Endothelial cell of umbilical vein (primary cell): ENCODE measurements around the gene DMXL2. TPM values are rescaled to one million over a fixed set of nuclear protein-coding genes. Genes with fewer than 3 reads are reported as not detected.

Experiments used
- BruUV-seq: library from RNA; stranded (reverse); fragments of 400-500 nt; replicated peaks from 2 replicates; lab custom pipeline; 2021; lab: Mats Ljungman, UMichigan
- CTCF ChIA-PET: fragments of 300-600, 350-600 bp; sonication (Branson Sonifier 250); formaldehyde crosslinking; loops from one replicate; lab custom pipeline; 2021; ENCODE audit warnings: antibody characterized with exemption, inconsistent platforms; lab: Charles Lee
- POLR2A ChIA-PET: fragments of 300-600, 350-600 bp; sonication (Branson Sonifier 250); formaldehyde crosslinking; loops from one replicate; lab custom pipeline; 2021; ENCODE audit warnings: antibody characterized with exemption, inconsistent platforms; lab: Charles Lee
- DNase-seq: peaks from one replicate; pipeline ENCODE4 v3.0.0-alpha.2; 2011; ENCODE audit warnings: low read depth, low spot score
- FAIRE-seq: peaks from 2 replicates; lab custom pipeline; 2011; peaks lifted over from hg19 to GRCh38; lab: Jason Lieb, UNC
- H2AFZ ChIP-seq: 2 replicates; pipeline ENCODE4 v1.6.0; 2012; ENCODE audit warnings: low read depth, low read length, control low read depth, inconsistent platforms
- H3K27ac ChIP-seq: 2 replicates; pipeline ENCODE4 v1.5.1; 2011; ENCODE audit warnings: low read depth, mild to moderate bottlenecking, control low read depth, low read length, moderate library complexity; ENCODE audit not compliant: insufficient read depth
- H3K27me3 ChIP-seq, 2 experiments: 2 replicates each; pipeline versions ENCODE4 v1.6.0 to v1.6.1; 2011; ENCODE audit warnings: low read length in 2 of 2, mixed read lengths in 1 of 2; ENCODE audit not compliant: control insufficient read depth in 2 of 2, insufficient read depth in 2 of 2
- H3K36me3 ChIP-seq, 2 experiments: 2 replicates in 1 of 2; 3 replicates in 1 of 2; pipeline ENCODE4 v1.5.1; 2011; ENCODE audit warnings: low read length in 2 of 2, mild to moderate bottlenecking in 1 of 2, moderate library complexity in 1 of 2; ENCODE audit not compliant: control insufficient read depth in 2 of 2, insufficient read depth in 2 of 2; ENCODE audit errors: extremely low read depth in 1 of 2
- H3K4me1 ChIP-seq: 3 replicates; pipeline ENCODE4 v1.5.1; 2011; ENCODE audit warnings: mild to moderate bottlenecking, low read length; ENCODE audit not compliant: control insufficient read depth, insufficient read depth; ENCODE audit errors: extremely low read depth
- H3K4me2 ChIP-seq: 2 replicates; pipeline ENCODE4 v1.6.1; 2011; ENCODE audit warnings: low read length, control low read depth, mixed read lengths; ENCODE audit not compliant: insufficient read depth
- H3K4me3 ChIP-seq, 3 experiments: fragments of 200-600 bp in 1 of 3; sonication (generic), shearing (Covaris generic) in 1 of 3; replicated peaks in 1 of 3; 2 replicates each; pipeline ENCODE4 v1.5.1; 2011 to 2016; ENCODE audit warnings: control low read depth in 3 of 3, low read length in 3 of 3, mild to moderate bottlenecking in 2 of 3, inconsistent platforms in 1 of 3, low read depth in 1 of 3, moderate library complexity in 1 of 3; ENCODE audit not compliant: insufficient read depth in 1 of 3
- H3K79me2 ChIP-seq: 2 replicates; pipeline ENCODE4 v1.6.0; 2012; ENCODE audit warnings: low read length, inconsistent platforms; ENCODE audit not compliant: control insufficient read depth, insufficient read depth
- H3K9ac ChIP-seq: replicated peaks from 2 replicates; pipeline ENCODE3; 2011; ENCODE audit warnings: low read length, control low read depth; ENCODE audit not compliant: insufficient read depth; ENCODE audit errors: extremely low read depth
- H3K9me1 ChIP-seq: replicated peaks from 3 replicates; pipeline ENCODE4 v1.6.0; 2011; ENCODE audit warnings: mild to moderate bottlenecking, low read length; ENCODE audit not compliant: control insufficient read depth, insufficient read depth; ENCODE audit errors: extremely low read depth
- H3K9me3 ChIP-seq: replicated peaks from 2 replicates; pipeline ENCODE4 v1.5.1; 2012; ENCODE audit warnings: low read length, inconsistent platforms; ENCODE audit not compliant: control insufficient read depth, insufficient read depth
- H4K20me1 ChIP-seq: replicated peaks from 2 replicates; pipeline ENCODE3; 2011; ENCODE audit warnings: mild to moderate bottlenecking, low read length; ENCODE audit not compliant: control insufficient read depth, insufficient read depth; ENCODE audit errors: extremely low read depth
- EZH2 ChIP-seq: IDR thresholded peaks from 2 replicates; pipeline ENCODE4 v1.6.1; 2012; ENCODE audit warnings: borderline replicate concordance, low read depth, mild to moderate bottlenecking, moderate library complexity, low read length, inconsistent platforms; ENCODE audit not compliant: severe bottlenecking
- FOS ChIP-seq: IDR thresholded peaks from 2 replicates; pipeline ENCODE4 v1.6.1; 2011; ENCODE audit warnings: mild to moderate bottlenecking, low read length, moderate library complexity, borderline replicate concordance; ENCODE audit not compliant: insufficient read depth
- GATA2 ChIP-seq: IDR thresholded peaks from 2 replicates; pipeline ENCODE4 v1.7.0; 2011; ENCODE audit warnings: low read depth, mild to moderate bottlenecking, moderate library complexity, mixed read lengths, low read length; ENCODE audit not compliant: insufficient read length, insufficient read depth
- JUN ChIP-seq: IDR thresholded peaks from 2 replicates; pipeline ENCODE4 v1.6.1; 2011; ENCODE audit warnings: borderline replicate concordance, low read depth; ENCODE audit not compliant: insufficient read length, insufficient read depth
- MYC ChIP-seq: IDR thresholded peaks from one replicate; pipeline ENCODE4 v1.6.1; 2011; ENCODE audit warnings: mild to moderate bottlenecking, low read depth, low read length
- POLR2A ChIP-seq: IDR thresholded peaks from 2 replicates; pipeline ENCODE4 v1.6.1; 2012; ENCODE audit warnings: low read depth, mild to moderate bottlenecking, control low read depth, low read length
- POLR2AphosphoS5 ChIP-seq: IDR thresholded peaks from 2 replicates; pipeline ENCODE4 v1.6.1; 2012; ENCODE audit warnings: low read depth, mild to moderate bottlenecking, control low read depth, low read length, moderate library complexity; ENCODE audit not compliant: insufficient read depth
- dilution Hi-C: fragments of 300-500 bp; cut with MboI; formaldehyde crosslinking; loops from one replicate; pipeline ENCODE4 v1.15.0; 2019; ENCODE audit warnings: low sequenced_read_pairs; ENCODE audit not compliant: extremely low pct_ligation_motif_present
- intact Hi-C: fragments of 100-400 bp; cut with micrococcal nuclease; formaldehyde crosslinking; loops from one replicate; pipeline ENCODE4 v1.10.0; 2022
- polyA plus RNA-seq, 4 experiments: library from polyadenylated mRNA; depleted of rRNA in 3 of 4; stranded (reverse) in 3 of 4; unstranded in 1 of 4; fragments of >200 nt; gene quantifications; 2 replicates each; pipeline versions ENCODE4 v1.2.1 to v1.2.3, GENCODE V29; 2011 to 2012; ENCODE audit warnings: missing spikeins in 1 of 4
- total RNA-seq: library from RNA; stranded (reverse); gene quantifications from 2 replicates; pipeline ENCODE4 v1.2.3, GENCODE V29; 2021
- TF ChIP-seq, protein P1 (sequence below), 2 donors: IDR thresholded peaks; 1 replicate in 1 of 2; 2 replicates in 1 of 2; pipeline ENCODE4 v1.5.1; 2011; ENCODE audit warnings: low read length in 2 of 2, mild to moderate bottlenecking in 2 of 2, moderate library complexity in 2 of 2, control low read depth in 1 of 2, inconsistent platforms in 1 of 2, low read depth in 1 of 2; ENCODE audit not compliant: insufficient read depth in 1 of 2; ENCODE audit errors: extremely low read depth in 1 of 2
- TF ChIP-seq, protein P2 (sequence below): IDR thresholded peaks from 2 replicates; pipeline ENCODE4 v1.6.1; 2011; ENCODE audit not compliant: insufficient read depth, insufficient read length

Gene DMXL2
- total and polyA plus RNA-seq, 2 donors (not counting 3 experiments of a cell fraction or from before 2014, with no cell fraction given) = 6.3 to 10.8 TPM

DNA sequence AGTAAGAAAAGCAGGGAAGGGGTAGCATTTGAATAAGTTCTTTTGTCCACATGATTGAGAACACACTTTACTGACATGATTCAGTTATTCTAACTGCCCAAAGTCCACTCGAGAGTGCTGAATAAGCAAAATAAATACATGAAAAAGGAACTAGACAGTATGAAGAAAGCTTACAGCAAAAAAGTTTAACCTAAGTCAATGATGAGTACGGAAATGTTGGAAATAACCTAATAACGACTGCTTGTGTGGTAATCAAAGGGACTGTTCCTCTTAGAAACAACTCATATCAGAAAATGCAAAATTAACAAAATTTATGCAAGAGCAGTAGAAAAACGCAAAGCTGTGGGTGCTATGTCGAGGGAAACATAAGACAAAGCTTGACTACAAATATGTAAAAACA, 36.6 kb downstream of the DMXL2 start:
- no peaks in the 10 kb centered on the region for H3K36me3 ChIP-seq
- ChIA-PET CTCF (no interaction called here), POLR2A (no interaction called here)
- FAIRE-seq (no peak), DNase-seq (no peak)
- intact Hi-C loops (no loop called here), dilution Hi-C loops (no loop called here)
- H2AFZ ChIP-seq = no peak overlapping the region
- H3K4me3 ChIP-seq = no peak overlapping the region
- no TSS peak for BruUV-seq
- peaks cover 4% of the 10 kb centered on the region for H3K4me1 ChIP-seq
- no peak overlapping the region for H3K4me2 ChIP-seq
- H3K27me3 ChIP-seq = no peaks in the 10 kb centered on the region
- TF ChIP-seq, protein P1, sequence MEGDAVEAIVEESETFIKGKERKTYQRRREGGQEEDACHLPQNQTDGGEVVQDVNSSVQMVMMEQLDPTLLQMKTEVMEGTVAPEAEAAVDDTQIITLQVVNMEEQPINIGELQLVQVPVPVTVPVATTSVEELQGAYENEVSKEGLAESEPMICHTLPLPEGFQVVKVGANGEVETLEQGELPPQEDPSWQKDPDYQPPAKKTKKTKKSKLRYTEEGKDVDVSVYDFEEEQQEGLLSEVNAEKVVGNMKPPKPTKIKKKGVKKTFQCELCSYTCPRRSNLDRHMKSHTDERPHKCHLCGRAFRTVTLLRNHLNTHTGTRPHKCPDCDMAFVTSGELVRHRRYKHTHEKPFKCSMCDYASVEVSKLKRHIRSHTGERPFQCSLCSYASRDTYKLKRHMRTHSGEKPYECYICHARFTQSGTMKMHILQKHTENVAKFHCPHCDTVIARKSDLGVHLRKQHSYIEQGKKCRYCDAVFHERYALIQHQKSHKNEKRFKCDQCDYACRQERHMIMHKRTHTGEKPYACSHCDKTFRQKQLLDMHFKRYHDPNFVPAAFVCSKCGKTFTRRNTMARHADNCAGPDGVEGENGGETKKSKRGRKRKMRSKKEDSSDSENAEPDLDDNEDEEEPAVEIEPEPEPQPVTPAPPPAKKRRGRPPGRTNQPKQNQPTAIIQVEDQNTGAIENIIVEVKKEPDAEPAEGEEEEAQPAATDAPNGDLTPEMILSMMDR (IDR thresholded peaks at IDR 0.05; ENCODE audit: extremely low read depth in 1 of 2, insufficient read depth in 1 of 2, low read depth in 1 of 2, low read length in 2 of 2) = no peak
- TF ChIP-seq JUN (no peak), GATA2 (no peak), POLR2AphosphoS5 (no peak), EZH2 (no peak), MYC (no peak), POLR2A (no peak), FOS (no peak)
- TF ChIP-seq, protein P2, sequence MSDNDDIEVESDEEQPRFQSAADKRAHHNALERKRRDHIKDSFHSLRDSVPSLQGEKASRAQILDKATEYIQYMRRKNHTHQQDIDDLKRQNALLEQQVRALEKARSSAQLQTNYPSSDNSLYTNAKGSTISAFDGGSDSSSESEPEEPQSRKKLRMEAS = no peak
- no peaks in the 10 kb centered on the region for H3K9me3 ChIP-seq
- no peak overlapping the region for H3K9ac ChIP-seq
- H4K20me1 ChIP-seq = no peaks in the 10 kb centered on the region
- H3K79me2 ChIP-seq = no peaks in the 10 kb centered on the region
- H3K27ac ChIP-seq = no peak overlapping the region
- no peaks in the 10 kb centered on the region for H3K9me1 ChIP-seq
